HG02885 (cell line): ENCODE results near the gene RNPS1.
"Not testable (repeated sequence)": the region's sequence is repeated elsewhere in the genome, so short reads cannot be mapped to it uniquely, and the experiment has no call there.

Experiments used
- ATAC-seq: cut with Tn5 transposase; IDR thresholded peaks from one replicate; pipeline ENCODE4 v1.9.1; 2021; ENCODE audit warnings: mild to moderate bottlenecking; ENCODE audit not compliant: unreplicated experiment, poor library complexity

Gene RNPS1

DNA sequence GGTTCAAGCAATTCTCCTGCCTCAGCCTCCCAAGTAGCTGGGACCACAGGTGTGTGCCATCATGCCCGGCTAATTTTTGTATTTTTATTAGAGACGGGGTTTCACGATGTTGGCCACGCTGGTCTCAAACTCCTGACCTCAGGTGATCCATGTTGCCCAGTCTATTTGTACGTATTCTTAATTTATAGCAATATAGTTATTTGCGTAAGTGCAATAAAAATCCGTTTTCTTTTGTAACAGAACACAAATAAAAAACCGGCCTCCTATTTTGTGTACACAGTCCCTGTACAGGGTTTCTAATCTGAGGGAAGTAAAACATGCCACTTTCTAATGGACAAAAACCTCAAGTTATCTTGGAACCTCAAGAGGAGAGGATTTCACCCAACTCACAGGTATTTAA lies 7.7 kb downstream of the RNPS1 start:
- ATAC-seq, result no peak

DNA sequence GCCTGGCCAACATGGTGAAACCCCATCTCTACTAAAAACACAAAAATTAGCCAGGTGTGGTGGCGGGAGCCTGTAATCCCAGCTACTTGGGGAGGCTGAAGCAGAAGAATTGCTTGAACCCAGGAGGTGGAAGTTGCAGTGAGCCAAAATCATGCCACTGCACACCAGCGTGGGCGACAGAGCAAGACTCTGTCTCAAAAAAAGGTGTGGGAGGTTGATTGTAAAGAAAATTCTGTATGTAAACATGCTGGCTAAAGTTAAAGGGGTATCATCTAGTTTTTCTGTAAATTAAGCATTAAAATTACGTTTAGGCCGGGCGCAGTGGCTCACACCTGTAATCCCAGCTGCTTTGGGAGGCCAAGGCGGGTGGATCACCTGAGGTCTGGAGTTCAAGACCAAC lies 9.4 kb downstream of the RNPS1 start:
- ATAC-seq, result not testable (repeated sequence)

DNA sequence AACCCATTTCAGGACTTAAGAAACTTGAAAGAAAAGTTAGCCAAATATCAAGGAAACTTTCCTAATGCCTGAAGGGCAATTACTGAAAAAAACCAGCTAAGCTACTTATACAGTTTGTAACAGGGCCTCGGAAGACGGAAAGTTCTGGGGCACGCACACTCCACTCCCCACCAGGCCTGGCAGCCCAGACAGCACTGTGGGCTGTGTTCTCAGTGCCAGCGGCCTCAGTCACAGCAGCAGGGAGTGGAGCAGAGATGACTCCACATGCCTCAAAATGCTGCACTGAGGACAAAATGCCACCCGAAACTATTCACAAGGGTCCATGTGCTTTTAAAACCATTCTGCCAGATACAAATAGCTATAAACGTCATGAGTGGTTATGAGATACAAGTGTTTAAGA lies 10.2 kb downstream of the RNPS1 start:
- no peak for ATAC-seq

DNA sequence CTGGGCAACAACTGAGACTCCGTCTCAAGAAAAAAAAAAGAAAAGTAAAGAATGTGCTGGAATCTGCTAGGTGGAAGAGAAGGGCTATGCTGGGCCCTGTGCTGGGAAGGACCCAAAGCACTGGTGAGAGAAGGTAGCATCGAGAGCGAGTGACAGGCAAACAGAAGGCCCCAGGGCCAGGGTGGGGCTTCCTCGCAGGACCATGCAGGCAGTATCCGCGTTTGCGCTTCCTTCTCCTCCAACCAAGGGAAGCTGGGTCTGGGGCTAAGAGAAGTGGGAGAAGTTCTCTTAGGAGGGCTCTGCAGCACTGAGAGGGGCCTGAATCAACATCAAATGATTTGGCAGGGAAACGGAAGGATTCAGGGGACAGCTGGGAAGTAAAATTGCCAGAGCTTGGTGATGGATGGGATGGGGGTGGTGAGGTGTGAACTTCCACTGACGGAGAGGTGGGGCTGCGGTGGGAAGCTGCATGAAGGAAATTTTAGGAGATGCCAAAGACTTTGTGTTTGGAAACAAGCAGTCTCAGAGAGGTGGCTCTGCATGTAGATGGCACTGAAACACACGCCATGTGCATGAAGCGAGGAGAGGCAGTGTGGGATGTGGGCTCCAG lies 11.3 kb downstream of the RNPS1 start:
- no peak for ATAC-seq

DNA sequence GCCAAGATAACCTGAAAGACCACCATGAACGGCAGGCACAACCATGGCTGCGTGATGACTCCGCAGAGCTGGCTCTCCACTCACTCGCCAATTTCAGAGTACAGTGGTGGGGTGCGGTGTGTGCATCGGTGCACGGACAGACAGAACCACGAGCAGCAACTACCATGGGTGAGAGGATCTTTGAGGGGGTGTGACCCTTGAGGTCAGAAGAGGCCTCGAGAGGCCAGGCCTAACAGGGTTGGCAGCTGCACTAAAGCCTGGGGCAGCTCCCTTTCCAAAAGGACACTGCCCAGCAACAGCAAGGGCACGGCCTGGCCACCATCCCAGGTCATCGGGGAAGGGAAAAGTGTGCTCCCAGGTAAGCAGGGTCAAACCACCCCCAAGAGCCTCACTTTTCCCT lies 14.6 kb downstream of the RNPS1 start:
- ATAC-seq, result no peak

DNA sequence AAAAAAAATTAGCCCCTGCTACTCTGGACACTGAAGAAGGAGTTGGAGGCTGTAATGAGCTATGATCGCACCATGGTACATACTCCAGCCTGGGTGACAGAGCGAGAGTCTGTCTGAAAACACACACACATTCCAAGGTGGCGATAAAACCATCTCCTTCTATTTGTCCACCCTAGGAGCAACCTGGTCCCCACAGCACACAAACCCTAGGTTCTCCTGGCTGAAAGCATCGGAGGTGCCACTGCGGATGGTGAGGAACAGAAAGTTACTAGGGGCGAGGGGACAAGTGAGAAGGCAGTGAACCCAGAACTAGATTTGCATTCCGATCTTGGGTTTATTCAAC lies 15.1 kb downstream of the RNPS1 start:
- ATAC-seq, result no peak

DNA sequence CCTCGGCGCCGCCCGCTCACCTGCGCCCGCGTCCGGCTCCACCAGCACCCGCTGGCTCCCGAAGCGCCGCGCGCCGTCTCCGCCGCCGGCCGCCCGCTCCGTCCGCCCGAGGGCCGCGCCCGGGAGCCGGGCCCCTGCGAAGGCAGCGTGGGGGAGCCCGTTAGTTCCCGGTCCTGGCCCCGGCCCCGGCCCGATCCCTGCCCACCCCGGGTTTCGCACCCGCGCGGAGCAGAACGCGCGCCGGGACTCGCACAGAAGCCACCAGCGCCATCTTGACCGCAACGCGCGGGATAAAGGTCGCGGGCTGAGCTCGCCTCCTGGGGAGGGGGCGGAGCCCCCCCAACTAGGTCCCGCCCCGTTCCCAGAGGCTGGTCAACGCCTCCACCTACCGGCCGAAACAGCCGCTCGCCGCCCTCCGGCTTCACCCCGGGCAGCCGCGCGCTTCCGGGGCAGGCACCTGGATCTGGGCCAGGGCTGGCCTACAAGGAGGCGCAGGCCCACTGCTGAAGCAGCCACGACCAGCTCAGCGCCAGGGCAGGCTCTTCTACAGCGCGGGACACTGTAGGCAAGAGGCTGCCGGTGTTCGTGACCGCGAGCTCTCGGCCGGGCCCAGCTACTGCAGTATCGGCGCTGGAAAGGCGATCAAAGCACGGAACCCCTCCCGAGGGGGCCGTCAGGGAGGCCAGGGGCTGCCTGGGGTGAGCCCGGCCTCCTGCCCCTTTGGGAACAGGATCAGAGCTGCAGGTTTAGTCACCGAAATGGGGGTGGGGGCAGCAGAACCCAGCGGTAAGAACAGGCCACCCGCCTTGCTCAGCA lies 16.4 kb downstream of the RNPS1 start, which contains the start of gene ECI1:
Gene ECI1, minus strand, starts transcription at position 292 of the 816 bp plus-strand sequence. Its CDS starts 21 bp downstream, at position 271.
- peak; percentile 88 for ATAC-seq

DNA sequence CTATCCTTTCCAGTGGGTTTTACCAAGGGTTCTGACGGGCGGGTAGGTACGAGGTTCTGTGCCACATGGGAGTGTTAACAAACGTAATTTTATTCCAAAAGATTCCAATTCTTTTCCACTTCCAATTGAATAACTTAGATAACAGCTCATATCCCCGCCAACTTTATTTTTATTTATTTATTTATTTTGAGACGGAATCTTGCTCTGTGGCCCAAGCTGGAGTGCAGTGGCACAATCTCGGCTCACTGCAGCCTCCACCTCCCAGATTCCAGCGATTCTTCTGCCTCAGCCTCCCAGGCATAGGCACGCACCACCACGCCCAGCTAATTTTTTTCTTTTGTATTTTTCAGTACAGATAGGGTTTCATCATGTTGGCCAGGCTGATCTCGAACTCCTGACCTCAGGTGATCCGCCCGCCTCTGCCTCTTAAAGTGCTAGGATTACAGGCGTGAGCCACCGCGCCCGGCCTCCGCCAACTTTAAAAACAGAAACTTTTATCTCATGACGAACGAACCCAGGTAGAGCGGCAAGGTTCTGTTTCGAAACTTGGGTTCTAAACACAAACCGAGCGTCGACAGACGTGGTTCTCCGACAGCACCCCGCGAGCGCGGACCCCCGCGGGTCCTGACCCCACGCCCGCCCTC lies 17.2 kb downstream of the RNPS1 start:
- no peak for ATAC-seq

DNA sequence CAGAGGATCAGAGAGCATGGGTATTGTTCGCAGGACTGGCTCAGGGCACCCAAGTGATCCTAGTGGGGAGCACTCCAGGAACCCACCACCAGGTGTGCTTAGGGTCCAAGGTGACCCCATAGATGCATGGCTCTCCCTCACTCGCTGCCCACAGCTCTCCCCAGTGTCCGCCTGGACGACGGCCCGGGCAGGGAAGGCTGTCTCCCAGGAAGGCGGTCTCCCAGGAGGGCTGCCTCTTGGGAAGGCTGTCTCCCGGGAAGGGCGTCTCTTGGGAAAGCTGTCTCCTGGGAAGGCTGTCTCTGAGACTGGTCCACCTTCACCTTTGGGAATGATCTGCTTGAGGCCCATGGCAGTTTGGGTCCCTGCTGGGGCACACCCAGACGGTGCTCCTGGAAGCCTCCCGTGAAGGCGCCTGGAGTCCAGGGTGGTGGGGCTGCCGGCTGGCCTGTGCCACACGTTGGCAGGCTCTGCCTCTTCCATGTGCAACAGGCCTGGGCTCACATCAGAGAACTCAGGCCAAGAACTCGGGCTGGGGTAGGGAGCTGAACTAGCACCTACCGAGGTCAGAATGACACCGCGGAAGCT lies 21.5 kb downstream of the RNPS1 start:
- no peak for ATAC-seq

DNA sequence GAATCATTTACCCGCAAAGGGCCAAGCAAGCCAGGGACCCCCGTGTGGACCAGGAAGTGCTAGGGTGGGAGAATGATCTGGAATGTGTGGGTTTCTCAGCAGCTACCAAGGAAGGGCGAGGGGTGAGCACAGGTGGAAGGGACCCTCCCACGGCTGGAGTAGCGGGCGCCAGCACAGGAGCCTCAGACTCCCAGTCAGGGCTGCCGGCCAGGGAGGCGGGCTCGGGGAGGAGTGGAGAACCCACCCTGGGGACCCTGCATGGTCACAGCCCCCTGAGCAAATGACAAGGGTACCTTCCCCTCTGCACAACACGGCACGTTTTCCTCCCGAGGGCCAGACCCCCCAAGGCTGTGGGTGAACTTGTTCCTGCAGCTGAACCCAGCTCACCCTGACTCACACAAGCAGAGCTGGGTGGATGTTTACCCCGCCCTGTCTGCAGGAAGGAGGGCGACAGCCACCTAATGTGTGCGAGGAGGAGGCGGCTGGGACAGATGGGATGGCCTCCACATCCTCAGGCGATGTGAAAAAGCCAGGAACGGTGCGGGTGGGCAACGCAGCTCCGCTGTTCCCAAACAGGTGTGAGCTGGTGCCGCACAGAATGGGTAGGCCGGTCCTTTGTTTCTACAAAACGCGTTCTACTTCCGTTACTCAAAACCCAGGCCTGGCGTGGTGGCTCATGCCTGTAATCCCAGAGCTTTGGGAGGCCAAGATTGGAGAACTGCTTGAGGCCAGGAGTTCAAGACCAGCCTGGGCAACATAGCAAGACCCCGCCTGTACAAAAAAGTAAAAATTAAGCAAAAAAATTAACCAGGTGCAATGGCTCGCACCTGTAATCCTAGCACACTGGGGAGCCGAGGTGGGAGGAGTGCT lies 22.8 kb downstream of the RNPS1 start:
- ATAC-seq, result no peak

DNA sequence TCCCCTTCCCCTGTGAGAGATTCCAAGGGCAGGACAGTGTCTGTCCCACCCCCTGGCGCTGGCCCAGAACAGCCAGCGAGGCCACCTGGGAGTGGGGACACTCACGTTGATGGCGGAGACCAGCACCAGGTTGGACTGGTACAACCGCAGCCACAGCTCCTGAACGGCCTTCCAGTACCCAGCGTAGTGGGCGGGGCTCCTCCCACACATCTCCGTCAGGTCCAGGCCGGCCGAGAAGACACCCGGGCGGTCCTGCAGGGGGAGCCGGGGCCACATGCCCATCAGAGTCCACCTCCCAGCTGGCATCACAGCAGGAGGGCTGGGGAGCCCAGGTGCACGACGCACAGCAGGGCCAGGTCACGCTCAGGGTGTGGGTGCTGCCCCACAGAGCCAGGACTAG lies 23.6 kb downstream of the RNPS1 start:
- no peak for ATAC-seq

DNA sequence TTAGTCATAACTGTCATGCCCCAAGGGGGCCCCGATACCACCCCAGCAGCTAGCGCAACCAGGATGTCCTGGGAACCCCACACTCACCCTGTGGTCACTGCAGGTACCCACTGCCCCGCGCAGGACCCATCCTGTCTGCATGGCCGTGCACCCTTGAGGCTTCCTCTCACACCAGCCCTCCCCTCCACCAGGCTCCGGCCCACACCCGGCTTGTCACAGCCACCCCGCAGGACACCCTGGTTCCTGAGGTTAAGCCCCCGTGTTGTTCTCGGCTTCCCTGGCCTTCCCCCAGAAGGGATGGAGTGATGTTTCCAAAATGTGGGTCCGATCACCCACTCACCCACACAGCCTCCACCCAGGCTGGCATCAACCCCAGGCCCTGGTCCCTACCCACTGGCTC lies 24.1 kb downstream of the RNPS1 start:
- no peak for ATAC-seq

DNA sequence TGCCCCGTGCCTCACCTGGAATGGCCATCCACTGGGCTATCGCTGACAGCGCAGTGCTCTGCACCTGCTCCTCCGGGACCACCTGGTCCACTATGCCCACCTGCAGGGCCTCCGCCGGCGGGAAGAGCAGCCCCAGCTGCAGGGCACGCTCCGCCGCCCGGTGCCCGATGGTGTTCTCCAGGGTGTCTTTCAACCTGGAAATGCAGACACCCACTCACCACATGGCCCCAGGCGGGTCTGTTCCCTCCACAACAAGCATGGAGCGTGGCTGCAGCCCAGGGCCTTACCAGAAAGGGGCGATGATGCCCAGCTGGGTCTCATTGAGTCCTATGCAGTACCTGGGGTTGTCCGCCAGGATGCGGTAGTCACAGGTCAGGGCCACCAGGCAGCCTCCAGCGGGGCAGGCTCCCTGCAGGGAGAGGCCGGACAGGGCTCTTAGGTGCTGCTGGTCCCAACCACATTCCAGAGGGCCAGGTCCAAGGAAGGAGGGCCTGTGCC lies 24.8 kb downstream of the RNPS1 start:
- no peak for ATAC-seq

DNA sequence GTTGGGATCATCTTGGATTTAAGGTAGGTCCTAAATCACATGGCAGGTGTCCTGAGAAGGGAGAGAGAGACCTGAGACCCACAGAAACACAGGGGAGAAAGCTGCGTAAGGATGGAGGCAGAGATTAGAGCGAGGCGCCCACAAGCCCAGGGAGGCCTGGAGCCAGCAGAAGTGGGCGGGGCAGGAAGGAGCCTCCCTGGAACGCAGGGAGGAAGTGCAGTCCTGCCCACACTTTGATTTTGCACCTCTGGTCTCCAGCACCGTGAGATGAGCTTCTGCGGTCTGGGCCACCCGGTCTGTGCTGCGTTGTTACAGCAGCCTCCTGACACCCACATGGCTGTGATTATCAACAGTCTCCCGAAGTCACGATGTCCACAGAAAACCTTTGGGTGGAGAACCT lies 25.3 kb downstream of the RNPS1 start:
- no peak for ATAC-seq

DNA sequence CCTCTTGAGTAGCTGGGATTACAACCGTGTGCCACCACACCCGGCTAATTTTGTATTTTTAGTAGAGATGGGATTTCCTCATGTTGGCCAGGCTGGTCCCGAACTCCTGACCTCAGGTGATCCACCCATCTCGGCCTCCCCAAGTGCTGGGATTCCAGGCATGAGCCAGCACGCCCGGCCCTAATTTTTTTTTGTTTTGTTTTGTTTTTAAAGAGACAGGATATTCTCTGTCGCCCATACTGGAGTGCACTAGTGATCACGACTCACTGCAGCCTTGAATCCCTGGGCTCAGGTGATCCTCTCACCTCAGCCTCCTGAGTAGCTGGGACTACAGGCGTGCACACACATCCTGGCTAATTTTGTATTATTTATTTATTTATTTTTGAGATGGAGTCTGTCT lies 27.6 kb downstream of the RNPS1 start:
- ATAC-seq, result not testable (repeated sequence)

DNA sequence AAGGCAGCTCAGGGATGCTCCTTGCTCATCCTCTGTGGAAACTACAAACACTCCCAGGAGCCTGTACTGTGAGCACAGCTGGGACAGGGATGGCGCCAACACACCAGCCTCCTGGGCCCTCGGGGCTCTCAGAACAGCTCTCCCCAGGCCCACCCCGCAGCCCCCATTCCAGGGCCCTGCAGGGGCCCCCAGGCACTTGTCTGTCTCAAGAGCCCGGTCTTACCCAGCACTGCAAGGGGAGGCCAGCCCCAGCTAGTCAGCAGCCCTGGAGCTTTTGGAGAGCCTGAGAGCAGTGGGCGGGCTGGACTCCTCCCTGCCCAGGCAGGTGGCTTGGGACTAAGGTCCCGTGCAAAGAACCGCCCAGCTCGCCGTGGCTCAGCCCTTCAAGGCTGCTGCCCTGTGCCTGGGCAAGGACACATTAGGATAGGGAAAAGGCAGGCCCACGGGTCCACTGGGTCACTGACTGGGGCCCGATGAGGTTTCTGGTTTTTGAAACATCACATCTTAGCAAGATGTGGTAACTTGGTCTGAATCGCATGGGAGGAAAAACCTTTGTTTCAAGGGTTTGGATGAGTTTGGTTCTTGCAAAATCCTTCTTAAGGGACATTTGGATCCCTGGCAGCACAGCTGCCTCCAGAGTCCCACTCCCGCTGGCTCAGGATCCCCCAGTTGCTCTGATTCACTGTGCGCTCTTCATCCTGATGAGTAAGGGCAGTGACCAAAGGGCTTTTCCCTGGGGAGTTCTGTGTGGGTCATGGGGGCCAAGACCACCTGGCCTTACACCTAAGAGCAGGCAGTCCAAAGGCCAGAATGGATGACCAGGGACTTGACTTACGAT lies 28.9 kb downstream of the RNPS1 start:
- no peak for ATAC-seq

DNA sequence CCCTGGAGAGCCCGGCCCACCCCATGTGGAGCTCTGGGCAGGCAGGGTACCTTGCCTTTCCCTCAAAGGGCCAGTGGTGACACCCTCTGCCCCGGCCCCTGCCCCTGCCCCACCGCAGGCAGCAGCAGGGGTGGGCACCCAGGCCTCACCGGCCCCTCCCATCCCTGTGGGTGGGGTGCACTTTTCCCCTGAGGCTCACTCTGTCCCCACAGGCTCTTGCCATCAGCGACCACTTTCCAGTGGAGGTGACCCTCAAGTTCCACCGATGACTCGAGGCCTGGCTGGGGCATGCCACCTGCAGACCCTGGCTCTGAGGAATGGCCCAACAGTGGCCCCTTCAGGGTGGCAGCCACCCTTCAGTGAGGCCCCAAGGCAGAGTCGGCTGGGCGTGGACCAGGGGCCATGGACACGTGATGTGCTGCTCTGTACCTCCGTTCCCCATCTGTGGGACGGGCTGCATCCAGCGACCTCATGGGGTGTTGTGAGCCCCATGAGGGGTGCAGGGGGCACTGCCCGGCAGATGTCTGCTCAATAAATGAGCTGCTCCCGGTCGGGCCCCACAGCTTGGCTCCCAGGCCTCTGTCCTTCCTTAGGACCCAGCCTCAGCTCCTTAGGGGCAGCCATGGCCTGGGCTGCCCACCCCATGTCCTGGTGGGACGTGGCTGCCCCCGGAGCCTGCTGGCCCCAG lies 29.6 kb downstream of the RNPS1 start:
- ATAC-seq, result no peak

DNA sequence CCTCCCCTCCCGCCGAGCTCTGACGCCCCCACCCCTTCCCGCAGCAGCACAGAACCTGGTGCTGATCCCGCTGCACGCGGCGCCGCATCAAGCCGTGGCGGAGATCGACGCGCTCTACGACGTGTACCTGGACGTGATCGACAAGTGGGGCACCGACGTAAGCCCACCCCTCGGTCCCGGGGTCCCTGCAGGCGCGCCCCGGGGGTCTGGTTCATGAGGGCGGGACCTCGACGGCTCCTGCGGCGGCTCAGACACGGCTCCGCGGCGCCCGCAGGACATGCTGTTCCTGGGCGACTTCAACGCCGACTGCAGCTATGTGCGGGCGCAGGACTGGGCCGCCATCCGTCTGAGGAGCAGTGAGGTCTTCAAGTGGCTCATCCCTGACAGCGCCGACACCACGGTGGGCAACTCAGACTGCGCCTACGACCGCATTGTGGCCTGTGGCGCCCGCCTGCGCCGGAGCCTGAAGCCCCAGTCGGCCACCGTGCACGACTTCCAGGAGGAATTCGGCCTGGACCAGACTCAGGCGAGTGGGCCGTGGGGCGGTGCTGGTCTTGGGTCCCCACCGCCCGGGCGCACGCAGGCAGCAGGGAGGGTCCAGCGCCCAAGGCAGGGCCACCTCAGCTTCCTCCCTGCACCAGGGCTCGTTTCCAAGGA lies 30.3 kb downstream of the RNPS1 start:
- no peak for ATAC-seq
